CD4-positive, alpha-beta T cell treated with Interleukin-6 at 100 ng/mL for 8 hours (primary cell): ENCODE data around the gene BSN.

Source experiments
- DNase-seq: peaks from one replicate; pipeline ENCODE4 v3.0.0-alpha.2; 2020; ENCODE audit warnings: mixed read lengths, low spot score

BSN gene

DNA sequence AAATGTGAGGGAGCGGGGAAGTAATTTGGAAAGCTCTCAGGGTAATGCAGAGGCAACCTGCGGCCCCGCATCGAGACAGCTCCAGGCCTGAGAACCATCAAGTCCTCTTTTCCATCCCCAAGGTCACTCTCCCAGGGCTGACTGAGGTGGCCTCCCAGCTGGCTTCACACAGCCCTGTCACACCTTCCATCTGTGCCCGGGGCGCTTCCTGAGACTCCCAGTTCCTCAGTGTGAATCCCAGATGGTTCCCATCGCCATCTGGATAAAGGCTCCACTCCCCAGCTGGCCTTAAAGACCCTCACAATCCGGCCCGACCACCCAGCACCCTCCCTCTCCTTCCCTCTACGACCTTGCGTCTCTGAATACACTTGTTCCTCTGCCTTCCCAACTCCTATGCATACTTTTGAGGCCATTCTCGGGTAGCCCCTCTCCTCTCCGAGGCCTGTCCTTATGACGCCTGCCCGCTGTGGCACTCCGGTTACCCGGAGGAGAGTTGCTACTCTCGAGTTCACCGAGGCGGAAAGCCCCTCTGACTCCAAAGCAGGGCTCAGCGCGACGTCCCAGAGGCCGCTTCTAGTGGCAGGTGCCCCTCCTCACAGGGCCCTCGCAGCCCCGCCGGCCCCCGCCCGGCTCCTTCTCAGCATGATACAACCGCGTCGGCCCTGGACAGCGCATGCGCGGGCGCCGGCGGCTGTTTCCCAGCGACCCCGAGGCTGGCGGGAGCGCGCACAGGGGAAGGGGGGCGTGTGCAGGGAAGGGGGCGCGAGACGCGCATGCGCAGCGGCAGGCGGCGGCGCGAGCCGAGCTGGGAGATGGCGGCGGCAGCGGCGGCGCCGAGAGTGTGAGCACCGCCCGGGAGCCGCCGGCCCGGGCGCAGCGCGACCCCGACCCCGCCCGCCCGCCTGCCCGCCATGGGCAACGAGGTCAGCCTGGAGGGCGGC is at the start of gene BSN:
BSN (plus strand) TSS at position 786 of the 941 bp plus-strand sequence; CDS start at position 912, 126 bp downstream.
- DNase-seq: peak; percentile 83

DNA sequence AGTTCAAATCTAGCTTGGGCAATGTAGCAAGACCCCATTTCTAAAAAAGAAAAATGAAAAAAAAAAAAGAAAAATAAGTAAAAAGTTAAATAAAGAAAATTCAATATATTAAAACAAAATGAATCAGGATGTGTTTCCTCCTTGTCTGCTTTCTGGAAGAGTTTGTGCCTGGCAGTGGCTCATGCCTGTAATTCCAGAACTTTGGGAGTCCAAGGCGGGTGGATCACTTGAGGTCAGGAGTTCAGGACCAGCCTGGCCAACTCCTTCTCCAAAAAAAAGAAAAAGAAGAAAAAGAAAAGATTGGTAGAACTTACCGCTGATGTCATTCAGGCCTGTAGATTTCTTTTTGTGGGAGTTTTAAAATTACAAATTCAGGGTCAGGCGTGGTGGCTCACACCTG is 47.4 kb upstream of the BSN start:
- DNase-seq: no peak

GRCh38 chr3:49509028-49509561 is 45.2 kb upstream of the BSN start:
- no peak for DNase-seq

GRCh38 chr3:49511639-49512038 is 42.6 kb upstream of the BSN start:
- no peak for DNase-seq

GRCh38 chr3:49512781-49513355 is 41.4 kb upstream of the BSN start:
- no peak for DNase-seq

DNA sequence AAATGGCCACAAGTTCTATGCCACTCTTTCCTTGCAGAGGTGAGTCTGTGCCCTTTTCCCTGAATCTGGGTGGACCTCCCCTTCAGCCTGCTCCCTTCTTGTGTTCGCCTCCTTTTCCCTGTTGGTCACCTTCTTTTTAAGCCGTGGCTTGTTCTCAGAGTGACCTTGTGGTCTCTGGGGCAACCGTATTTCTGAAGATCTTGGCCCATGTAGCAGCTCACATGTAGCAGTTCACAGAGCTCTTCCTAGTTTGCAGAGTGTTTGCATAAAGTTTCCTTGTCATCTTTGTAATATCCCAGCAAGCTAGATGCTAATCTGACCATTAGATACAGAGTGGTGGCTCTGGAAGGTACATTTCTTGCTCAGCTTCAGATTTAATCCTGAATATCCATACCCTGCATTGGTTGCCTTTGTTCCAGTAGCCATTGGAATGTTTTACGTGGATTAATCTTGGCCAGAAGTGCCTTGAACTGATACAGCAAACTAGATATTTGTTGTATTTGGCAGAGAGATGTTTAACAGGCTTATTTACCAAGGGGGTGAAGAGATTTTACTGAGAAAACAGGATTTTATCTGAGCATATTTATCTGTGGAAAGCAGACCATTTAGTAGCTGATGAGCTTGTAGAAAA is 40.7 kb upstream of the BSN start:
- no peak for DNase-seq

DNA sequence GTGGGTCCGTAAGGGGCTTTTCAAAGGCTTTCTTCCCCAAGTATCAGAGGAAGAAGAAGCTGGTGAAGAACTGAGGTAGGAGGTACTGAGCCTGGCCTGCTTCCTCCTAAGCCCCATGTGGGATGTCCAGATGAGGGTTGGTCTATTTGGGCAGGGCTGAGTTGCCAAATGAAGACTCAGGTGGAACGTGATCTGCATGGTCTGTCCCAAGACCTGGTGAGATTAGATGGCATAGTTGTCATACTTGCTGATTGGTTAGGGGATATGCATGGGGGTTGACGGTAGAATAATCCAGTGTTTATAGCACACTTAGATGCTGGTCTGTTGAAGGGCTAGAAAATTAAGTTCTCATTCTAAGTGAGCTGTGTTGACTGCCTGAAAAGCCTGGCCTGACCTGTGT is 36.3 kb upstream of the BSN start:
- DNase-seq: no peak

- DNase-seq: no peak
Observed at GRCh38 chr3:49518441-49518840, 35.8 kb upstream of the BSN start.

GRCh38 chr3:49519296-49519695 is 35.0 kb upstream of the BSN start:
- no peak for DNase-seq

DNA sequence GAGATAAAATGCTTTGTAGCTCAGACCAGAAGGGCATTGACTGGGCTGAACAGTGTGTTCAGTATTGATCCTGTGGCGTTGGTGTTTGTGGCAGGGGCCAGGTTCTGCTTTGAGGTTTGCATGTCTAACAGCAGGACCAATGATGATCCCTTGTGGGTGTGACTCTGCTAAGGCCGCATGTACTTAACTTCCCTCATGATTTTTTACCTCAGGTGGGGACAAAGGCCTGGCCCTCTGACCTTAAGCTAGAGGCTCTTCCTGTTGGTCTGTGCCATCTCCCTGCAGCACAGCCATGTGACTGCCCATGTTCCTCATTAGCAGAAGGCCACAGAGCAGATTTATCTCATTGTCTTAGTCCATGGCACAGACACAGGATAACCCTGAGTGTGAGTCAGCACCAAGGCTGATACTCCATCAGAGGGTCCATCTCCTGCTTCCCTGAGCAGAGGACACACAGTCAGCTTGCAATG is 34.3 kb upstream of the BSN start:
- DNase-seq: no peak

DNA sequence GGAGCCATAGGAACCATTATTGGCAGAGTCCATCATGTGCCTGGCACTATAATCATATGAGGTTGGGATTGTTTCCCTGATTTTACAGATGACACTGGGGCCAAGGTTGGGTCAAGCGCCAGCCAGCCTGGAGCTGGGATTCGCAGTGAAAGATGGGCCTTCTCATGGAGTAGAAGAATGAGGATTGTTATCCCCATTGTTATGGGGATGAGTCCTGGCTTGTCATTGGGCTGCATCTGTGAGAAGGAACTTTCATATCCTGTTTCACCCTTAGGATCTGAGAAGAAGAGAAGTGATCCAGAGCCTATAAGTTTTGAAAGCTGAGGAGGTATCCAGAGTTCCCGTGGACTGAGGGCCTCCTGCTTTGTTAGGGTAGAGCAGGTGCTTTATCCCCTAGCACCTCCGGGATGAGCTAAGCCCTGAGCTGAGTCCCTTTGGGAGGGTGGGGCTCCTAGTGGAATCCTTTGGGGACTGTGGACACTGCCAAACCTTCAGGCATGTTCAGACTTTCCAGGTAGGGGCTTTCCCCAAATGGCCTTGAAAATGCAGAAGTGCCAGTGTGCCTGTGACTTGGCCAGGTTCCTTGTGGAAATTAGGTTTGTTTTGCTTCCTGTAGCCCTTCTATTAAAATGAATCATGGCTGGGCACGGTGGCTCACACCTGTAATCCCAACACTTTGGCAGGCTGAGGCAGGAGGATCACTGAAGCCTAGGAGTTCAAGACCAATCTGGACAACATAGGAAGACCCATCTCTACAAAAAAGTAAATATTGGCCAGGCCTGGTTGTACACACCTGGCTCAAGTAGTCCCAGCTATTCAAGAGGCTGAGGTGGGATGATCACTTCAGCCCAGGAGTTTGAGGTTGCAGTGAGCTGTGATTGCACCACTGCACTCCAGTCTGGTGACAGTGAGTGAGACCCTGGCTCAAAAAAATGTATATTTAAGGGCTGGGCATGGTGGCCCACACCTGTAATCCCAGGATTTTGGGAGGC is 30.2 kb upstream of the BSN start:
- no peak for DNase-seq

DNA sequence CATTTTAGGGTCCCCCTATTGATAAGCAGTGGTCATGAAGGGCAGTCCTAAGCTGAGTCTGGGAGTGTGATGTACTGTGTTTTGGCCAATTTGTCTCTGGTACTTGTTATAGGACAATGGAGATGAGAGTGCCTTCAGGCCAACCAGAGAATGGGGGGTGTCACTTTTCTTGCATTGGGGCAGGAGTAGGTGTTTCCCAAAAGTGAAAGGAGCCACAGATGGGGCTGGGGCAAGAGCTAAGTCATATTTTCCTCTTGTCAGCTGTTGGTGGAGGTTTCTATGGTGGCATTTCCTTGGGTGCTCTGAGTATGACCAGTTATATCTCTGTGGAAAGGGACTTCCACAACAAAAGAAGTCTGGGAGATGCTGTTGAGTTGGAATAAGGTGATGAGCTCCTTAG is 24.7 kb upstream of the BSN start:
- no peak for DNase-seq

- DNase-seq: no peak
Observed at GRCh38 chr3:49530231-49530630, 24.0 kb upstream of the BSN start.

DNA sequence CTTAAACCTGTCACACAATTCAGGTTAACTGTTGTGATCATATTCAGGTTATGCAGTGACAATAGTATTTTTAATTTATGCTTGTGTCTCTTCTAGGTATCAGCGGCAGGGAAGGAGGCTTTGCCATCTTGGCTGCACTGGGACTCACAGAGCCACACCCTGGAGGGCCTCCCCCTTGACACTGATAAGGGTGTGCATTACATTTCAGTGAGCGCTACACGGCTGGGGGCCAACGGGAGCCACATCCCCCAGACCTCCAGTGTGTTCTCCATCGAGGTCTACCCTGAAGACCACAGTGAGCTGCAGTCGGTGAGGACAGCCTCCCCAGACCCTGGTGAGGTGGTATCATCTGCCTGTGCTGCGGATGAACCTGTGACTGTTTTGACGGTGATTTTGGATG is 23.6 kb upstream of the BSN start:
- DNase-seq: no peak

- no peak for DNase-seq
Observed at GRCh38 chr3:49531218-49531617, 23.1 kb upstream of the BSN start.

DNA sequence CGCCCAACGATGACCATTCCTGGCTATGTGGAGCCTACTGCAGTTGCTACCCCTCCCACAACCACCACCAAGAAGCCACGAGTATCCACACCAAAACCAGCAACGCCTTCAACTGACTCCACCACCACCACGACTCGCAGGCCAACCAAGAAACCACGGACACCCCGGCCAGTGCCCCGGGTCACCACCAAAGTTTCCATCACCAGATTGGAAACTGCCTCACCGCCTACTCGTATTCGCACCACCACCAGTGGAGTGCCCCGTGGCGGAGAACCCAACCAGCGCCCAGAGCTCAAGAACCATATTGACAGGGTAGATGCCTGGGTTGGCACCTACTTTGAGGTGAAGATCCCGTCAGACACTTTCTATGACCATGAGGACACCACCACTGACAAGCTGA is 22.6 kb upstream of the BSN start:
- DNase-seq: no peak

GRCh38 chr3:49533031-49533430 is 21.2 kb upstream of the BSN start:
- no peak for DNase-seq

GRCh38 chr3:49533786-49534519 is 20.3 kb upstream of the BSN start:
- no peak for DNase-seq

DNA sequence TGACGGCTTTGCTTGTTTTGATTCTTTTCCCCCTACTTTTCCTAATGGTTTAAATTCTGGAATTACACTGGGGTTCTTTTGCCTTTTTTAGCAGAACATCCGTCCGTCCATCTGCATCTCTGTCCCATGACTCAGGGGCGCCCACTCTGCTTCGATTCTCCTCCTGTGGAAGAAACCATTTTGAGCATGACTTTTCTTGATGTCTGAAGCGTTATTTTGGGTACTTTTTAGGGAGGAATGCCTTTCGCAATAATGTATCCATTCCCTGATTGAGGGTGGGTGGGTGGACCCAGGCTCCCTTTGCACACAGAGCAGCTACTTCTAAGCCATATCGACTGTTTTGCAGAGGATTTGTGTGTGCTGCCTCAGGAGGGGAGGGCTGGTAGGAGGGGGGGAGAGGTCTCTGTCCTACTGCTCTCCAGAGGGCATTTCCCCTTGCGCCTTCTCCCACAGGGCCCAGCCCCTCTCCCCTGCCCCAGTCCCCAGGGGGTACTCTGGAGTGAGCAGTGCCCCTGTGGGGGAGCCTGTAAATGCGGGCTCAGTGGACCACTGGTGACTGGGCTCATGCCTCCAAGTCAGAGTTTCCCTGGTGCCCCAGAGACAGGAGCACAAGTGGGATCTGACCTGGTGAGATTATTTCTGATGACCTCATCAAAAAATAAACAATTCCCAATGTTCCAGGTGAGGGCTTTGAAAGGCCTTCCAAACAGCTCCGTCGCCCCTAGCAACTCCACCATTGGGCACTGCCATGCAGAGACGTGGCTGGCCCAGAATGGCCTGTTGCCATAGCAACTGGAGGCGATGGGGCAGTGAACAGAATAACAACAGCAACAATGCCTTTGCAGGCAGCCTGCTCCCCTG is 19.5 kb upstream of the BSN start:
- DNase-seq: no peak
